Endodermal cell (in vitro differentiated cells): ENCODE data around the gene MT1M. TPM values are rescaled to one million over a fixed set of nuclear protein-coding genes. Genes with fewer than 3 reads are reported as not detected.
"Not testable (repeated sequence)": the region's sequence is repeated elsewhere in the genome, so short reads cannot be mapped to it uniquely, and the experiment has no call there.

Source experiments
- DNase-seq: peaks from one replicate; pipeline ENCODE4 v3.0.0-alpha.2; 2017
- H3K27ac ChIP-seq: 2 replicates; pipeline ENCODE4 v1.5.1; 2013; ENCODE audit warnings: mild to moderate bottlenecking, low read depth, low read length, moderate library complexity
- H3K27me3 ChIP-seq: 2 replicates; pipeline ENCODE4 v1.6.1; 2013; ENCODE audit warnings: mild to moderate bottlenecking, low read length, moderate library complexity; ENCODE audit not compliant: insufficient read depth, control insufficient read depth, poor library complexity, severe bottlenecking
- H3K36me3 ChIP-seq: 2 replicates; pipeline ENCODE4 v1.7.0; 2013; ENCODE audit warnings: mild to moderate bottlenecking, low read length, moderate library complexity; ENCODE audit not compliant: control insufficient read depth, insufficient read depth
- H3K4me1 ChIP-seq: one replicate; pipeline ENCODE4 v1.7.0; 2013; ENCODE audit warnings: low read length; ENCODE audit not compliant: control insufficient read depth, insufficient read depth
- H3K4me3 ChIP-seq: 2 replicates; pipeline ENCODE4 v1.5.1; 2013; ENCODE audit warnings: mild to moderate bottlenecking, low read length, moderate library complexity
- H3K9ac ChIP-seq: 2 replicates; pipeline ENCODE4 v1.6.1; 2013; ENCODE audit warnings: mild to moderate bottlenecking, low read length, moderate library complexity; ENCODE audit not compliant: poor library complexity, severe bottlenecking; ENCODE audit errors: extremely low read depth
- H3K9me3 ChIP-seq: 2 replicates; pipeline ENCODE4 v1.6.1; 2013; ENCODE audit warnings: mild to moderate bottlenecking, low read length, moderate library complexity; ENCODE audit not compliant: control insufficient read depth
- H3K27ac Mint-ChIP-seq: 2 replicates; pipeline ENCODE4 v1.8.0; 2020; ENCODE audit warnings: mixed read lengths
- H3K27me3 Mint-ChIP-seq: 2 replicates; pipeline ENCODE4 v1.8.0; 2021; ENCODE audit warnings: mild to moderate bottlenecking, mixed read lengths; ENCODE audit not compliant: insufficient read depth
- H3K36me3 Mint-ChIP-seq: 2 replicates; pipeline ENCODE4 v1.8.0; 2020; ENCODE audit warnings: low read depth, mixed read lengths
- H3K4me1 Mint-ChIP-seq: 2 replicates; pipeline ENCODE4 v1.8.0; 2020; ENCODE audit warnings: mixed read lengths
- H3K4me3 Mint-ChIP-seq: 2 replicates; pipeline ENCODE4 v1.8.0; 2020; ENCODE audit warnings: mild to moderate bottlenecking, moderate library complexity, mixed read lengths
- H3K9me3 Mint-ChIP-seq: 2 replicates; pipeline ENCODE4 v1.8.0; 2020; ENCODE audit warnings: mild to moderate bottlenecking, mixed read lengths
- WGBS, 2 experiments: methylation state at CpG; one replicate each; pipeline versions ENCODE4 v1.1.5 to v1.1.7; 2013; ENCODE audit warnings: missing lambda C conversion rate in 2 of 2, mixed read lengths in 1 of 2; ENCODE audit not compliant: insufficient coverage in 1 of 2, insufficient read length in 1 of 2; 5-methylcytosine and 5-hydroxymethylcytosine counted together
- total RNA-seq, 2 donors: library from RNA; stranded (reverse); fragmentation: NEBNext Ultra II Directional in 1 of 2; extraction: Animal tissue kit (Norgen Biotek cat#: 25700) in 1 of 2; gene quantifications; 2 replicates in 1 of 2; 3 replicates in 1 of 2; pipeline ENCODE4 v1.2.1, GENCODE V29; 2021
- TF ChIP-seq, protein P1 (sequence below): fragments of 200-600 bp; sonication (generic); conservative IDR thresholded peaks from 2 replicates; pipeline ENCODE4 v1.5.0; 2021; ENCODE audit warnings: antibody characterized with exemption, mild to moderate bottlenecking

The MT1M gene
- total RNA-seq, 2 donors from 2014 or later, result not detected

GRCh38 chr16:56672761-56673536 is 40.5 kb downstream of the MT1M start:
- Mint-ChIP-seq H3K4me1 (peaks cover 21% of the 10 kb centered on the region), H3K4me3 (no peak overlapping the region), H3K9me3 (no peaks in the 10 kb centered on the region), H3K36me3 (no peaks in the 10 kb centered on the region), H3K27me3 (peaks cover 88% of the 10 kb centered on the region), H3K27ac (no peak overlapping the region)
- no peaks in the 10 kb centered on the region for H3K4me1 ChIP-seq
- no peaks in the 10 kb centered on the region for H3K9me3 ChIP-seq
- no peaks in the 10 kb centered on the region for H3K36me3 ChIP-seq
- WGBS, 2 experiments, result 92 to 95% methylated on average over 10 to 11 of the region's 11 CpGs
- H3K27me3 ChIP-seq, result peaks cover 92% of the 10 kb centered on the region
- H3K27ac ChIP-seq, result no peak overlapping the region
- no peak overlapping the region for H3K9ac ChIP-seq
- no peak overlapping the region for H3K4me3 ChIP-seq
- DNase-seq, result no peak
- TF ChIP-seq, protein P1, sequence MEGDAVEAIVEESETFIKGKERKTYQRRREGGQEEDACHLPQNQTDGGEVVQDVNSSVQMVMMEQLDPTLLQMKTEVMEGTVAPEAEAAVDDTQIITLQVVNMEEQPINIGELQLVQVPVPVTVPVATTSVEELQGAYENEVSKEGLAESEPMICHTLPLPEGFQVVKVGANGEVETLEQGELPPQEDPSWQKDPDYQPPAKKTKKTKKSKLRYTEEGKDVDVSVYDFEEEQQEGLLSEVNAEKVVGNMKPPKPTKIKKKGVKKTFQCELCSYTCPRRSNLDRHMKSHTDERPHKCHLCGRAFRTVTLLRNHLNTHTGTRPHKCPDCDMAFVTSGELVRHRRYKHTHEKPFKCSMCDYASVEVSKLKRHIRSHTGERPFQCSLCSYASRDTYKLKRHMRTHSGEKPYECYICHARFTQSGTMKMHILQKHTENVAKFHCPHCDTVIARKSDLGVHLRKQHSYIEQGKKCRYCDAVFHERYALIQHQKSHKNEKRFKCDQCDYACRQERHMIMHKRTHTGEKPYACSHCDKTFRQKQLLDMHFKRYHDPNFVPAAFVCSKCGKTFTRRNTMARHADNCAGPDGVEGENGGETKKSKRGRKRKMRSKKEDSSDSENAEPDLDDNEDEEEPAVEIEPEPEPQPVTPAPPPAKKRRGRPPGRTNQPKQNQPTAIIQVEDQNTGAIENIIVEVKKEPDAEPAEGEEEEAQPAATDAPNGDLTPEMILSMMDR, result no peak

DNA sequence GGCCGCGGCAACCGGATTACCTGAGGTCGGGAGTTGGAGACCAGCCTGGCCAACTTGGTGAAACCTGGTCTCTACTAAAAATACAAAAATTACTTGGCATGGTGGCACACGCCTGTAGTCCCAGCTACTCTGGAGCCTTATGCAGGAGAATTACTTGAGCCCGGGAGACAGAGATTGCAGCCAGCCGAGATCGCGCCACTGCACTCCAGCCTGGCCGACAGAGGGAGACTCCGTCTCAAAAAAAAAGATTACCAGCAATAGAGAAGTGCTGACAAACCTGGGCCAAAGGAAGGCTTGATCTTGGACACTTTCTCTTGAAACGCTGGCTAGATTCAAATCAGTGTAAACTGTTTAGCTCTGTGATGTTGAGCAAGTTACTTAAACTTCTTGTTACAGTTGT is 41.5 kb downstream of the MT1M start:
- H3K27me3 Mint-ChIP-seq, result peaks cover 80% of the 10 kb centered on the region
- Histone ChIP-seq H3K9ac (no peak overlapping the region), H3K4me1 (no peaks in the 10 kb centered on the region), H3K27ac (no peak overlapping the region), H3K36me3 (no peaks in the 10 kb centered on the region), H3K4me3 (no peak overlapping the region), H3K27me3 (peaks cover 88% of the 10 kb centered on the region), H3K9me3 (no peaks in the 10 kb centered on the region)
- peak; percentile 86 for DNase-seq
- no peak overlapping the region for H3K27ac Mint-ChIP-seq
- no peaks in the 10 kb centered on the region for H3K9me3 Mint-ChIP-seq
- H3K4me3 Mint-ChIP-seq, result no peak overlapping the region
- no peaks in the 10 kb centered on the region for H3K36me3 Mint-ChIP-seq
- WGBS, 2 experiments, result 42 to 46% methylated on average over 12 of the region's 12 CpGs
- TF ChIP-seq, protein P1, result peak; percentile 84
- peaks cover 19% of the 10 kb centered on the region for H3K4me1 Mint-ChIP-seq

DNA sequence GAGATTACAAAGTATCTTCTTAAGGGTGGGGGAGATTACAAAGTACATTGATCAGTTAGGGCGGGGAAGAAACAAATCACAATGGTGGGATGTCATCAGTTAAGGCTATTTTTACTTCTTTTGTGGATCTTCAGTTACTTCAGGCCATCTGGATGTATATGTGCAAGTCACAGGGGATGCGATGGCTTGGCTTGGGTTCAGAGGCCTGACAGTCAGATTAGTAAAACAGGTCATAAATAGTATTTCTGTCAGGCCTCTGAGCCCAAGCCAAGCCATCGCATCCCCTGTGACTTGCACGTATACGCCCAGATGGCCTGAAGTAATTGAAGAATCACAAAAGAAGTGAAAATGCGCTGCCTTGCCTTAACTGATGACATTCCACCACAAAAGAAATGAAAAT is 42.1 kb downstream of the MT1M start:
- peak overlapping the region; percentile 64 for H3K4me3 Mint-ChIP-seq
- not testable (repeated sequence) for H3K27ac ChIP-seq, H3K36me3 ChIP-seq, H3K4me3 ChIP-seq, DNase-seq, H3K9ac ChIP-seq, H3K27ac Mint-ChIP-seq, H3K4me1 ChIP-seq, H3K9me3 ChIP-seq, H3K36me3 Mint-ChIP-seq, H3K9me3 Mint-ChIP-seq
- peaks cover 19% of the 10 kb centered on the region for H3K4me1 Mint-ChIP-seq
- WGBS, 2 experiments, result 74 to 79% methylated on average over 6 of the region's 6 CpGs
- peaks cover 74% of the 10 kb centered on the region for H3K27me3 Mint-ChIP-seq
- peaks cover 88% of the 10 kb centered on the region for H3K27me3 ChIP-seq
